ENCODE measurements around the gene MAD1L1.
"Not testable (repeated sequence)": the region's sequence is repeated elsewhere in the genome, so short reads cannot be mapped to it uniquely, and the experiment has no call there.

The MAD1L1 gene

GRCh38 chr7:1819259-1819841 lies 413.4 kb downstream of the MAD1L1 start:
- POLR2A ChIA-PET (ENCODE audit: low non-redundant PET): no interaction called here
- TF ChIP-seq CTCF (conservative IDR thresholded peaks at IDR 0.05; ENCODE audit: low read depth): no peak
- DNase-seq (ENCODE audit: low spot score): no peak
- CTCF ChIA-PET: no interaction called here
- H3K27ac ChIP-seq: no peak overlapping the region

- H3K27ac ChIP-seq: no peak overlapping the region
- no peak for DNase-seq (ENCODE audit: low spot score)
These were observed 414.0 kb downstream of the MAD1L1 start for GRCh38 chr7:1818575-1819258.

GRCh38 chr7:1817061-1817712 lies 415.6 kb downstream of the MAD1L1 start:
- no peak overlapping the region for H3K27ac ChIP-seq
- POLR2A ChIA-PET (ENCODE audit: low non-redundant PET): no interaction called here
- no peak for TF ChIP-seq CTCF (conservative IDR thresholded peaks at IDR 0.05; ENCODE audit: low read depth)
- DNase-seq (ENCODE audit: low spot score): no peak
- CTCF ChIA-PET: no interaction called here

More at GRCh38 chr7:1818575-1819258, 414.0 kb downstream of the MAD1L1 start:
- ChIA-PET POLR2A (ENCODE audit: low non-redundant PET) (no interaction called here), CTCF (interaction anchor here (0.6 kb wide), 1 partner anchor 104 kb away, joined by 3 read pairs; no protein-coding TSS in a partner anchor)
- TF ChIP-seq CTCF (conservative IDR thresholded peaks at IDR 0.05; ENCODE audit: low read depth): no peak

GRCh38 chr7:1816451-1816850 lies 416.3 kb downstream of the MAD1L1 start:
- CTCF ChIA-PET; POLR2A ChIA-PET (ENCODE audit: low non-redundant PET); DNase-seq (ENCODE audit: low spot score); H3K27ac ChIP-seq: not testable (repeated sequence)

GRCh38 chr7:1815551-1816281 lies 417.0 kb downstream of the MAD1L1 start:
- CTCF ChIA-PET: not testable (repeated sequence)

GRCh38 chr7:1815051-1815481 lies 417.7 kb downstream of the MAD1L1 start:
- TF ChIP-seq CTCF (conservative IDR thresholded peaks at IDR 0.05; ENCODE audit: low read depth): no peak
- POLR2A ChIA-PET (ENCODE audit: low non-redundant PET): no interaction called here
- no peak for DNase-seq (ENCODE audit: low spot score)
- CTCF ChIA-PET: interaction anchor here (1.1 kb wide), 1 partner anchor 78 kb away, joined by 3 read pairs; no protein-coding TSS in a partner anchor
- no peak overlapping the region for H3K27ac ChIP-seq

More at GRCh38 chr7:1815551-1816281, 417.0 kb downstream of the MAD1L1 start:
- POLR2A ChIA-PET (ENCODE audit: low non-redundant PET); DNase-seq (ENCODE audit: low spot score); H3K27ac ChIP-seq: not testable (repeated sequence)

- ChIA-PET CTCF (interaction anchor here (0.6 to 1.5 kb wide), 4 partner anchors 17 to 427 kb away, joined by 3 to 6 read pairs (median 4); no protein-coding TSS in a partner anchor), POLR2A (ENCODE audit: low non-redundant PET) (no interaction called here)
- no peak for TF ChIP-seq CTCF (conservative IDR thresholded peaks at IDR 0.05; ENCODE audit: low read depth)
- no peak for DNase-seq (ENCODE audit: low spot score)
- H3K27ac ChIP-seq: no peak overlapping the region
These were observed 418.5 kb downstream of the MAD1L1 start for GRCh38 chr7:1814089-1814811.

All from RWPE1 (cell line).